Mononuclear cell (primary cell): ENCODE results near the gene FRYL. TPM values are rescaled to one million over a fixed set of nuclear protein-coding genes. Genes with fewer than 3 reads are reported as not detected.
"Not testable (repeated sequence)": the region's sequence is repeated elsewhere in the genome, so short reads cannot be mapped to it uniquely, and the experiment has no call there.

Experiments
- H3K27me3 ChIP-seq: 2 replicates; pipeline ENCODE4 v1.6.0; 2011; ENCODE audit warnings: low read length, control low read depth; ENCODE audit not compliant: insufficient read depth
- H3K4me1 ChIP-seq: 2 replicates; pipeline ENCODE4 v1.5.1; 2011; ENCODE audit warnings: mild to moderate bottlenecking, low read length, control low read depth; ENCODE audit not compliant: insufficient read depth
- H3K4me3 ChIP-seq: 2 replicates; pipeline ENCODE4 v1.5.1; 2011; ENCODE audit warnings: mild to moderate bottlenecking, low read length, moderate library complexity
- H3K9me3 ChIP-seq: 2 replicates; pipeline ENCODE4 v1.5.1; 2011; ENCODE audit warnings: low read depth, mild to moderate bottlenecking, control low read depth, low read length
- total RNA-seq: library from RNA; depleted of rRNA; stranded (reverse); fragments of >200 nt; gene quantifications from one replicate; pipeline ENCODE4 v1.2.3, GENCODE V29; 2012

The FRYL gene
- total RNA-seq, 1 donor: 97.3 TPM

DNA sequence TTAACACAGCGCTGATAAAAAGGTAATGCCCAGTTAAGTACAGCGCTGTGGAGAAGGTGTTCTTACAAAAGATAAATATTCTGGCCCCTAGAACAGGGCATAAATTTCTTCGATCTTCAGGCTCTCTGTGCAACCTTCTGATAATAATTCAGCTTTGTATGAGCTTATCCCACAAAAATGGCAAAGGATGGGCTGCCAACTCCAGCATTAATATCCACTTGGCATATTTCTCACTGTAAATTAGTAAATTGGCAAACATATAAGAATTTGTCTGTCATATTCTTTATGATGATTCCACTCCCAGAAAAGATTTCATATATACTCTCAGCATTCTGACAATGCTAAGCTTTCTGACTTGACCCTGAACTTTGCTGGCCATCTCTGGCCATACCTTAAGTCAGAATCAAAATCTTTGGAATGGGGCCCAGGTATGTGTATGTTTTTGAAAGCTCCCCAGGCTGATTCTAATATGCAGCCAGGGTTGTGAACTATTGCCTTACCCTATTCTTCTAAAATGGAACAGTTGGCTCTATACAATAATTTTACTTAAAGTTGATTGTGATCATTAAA, 134.8 kb downstream of the FRYL start:
- H3K9me3 ChIP-seq: no peaks in the 10 kb centered on the region

DNA sequence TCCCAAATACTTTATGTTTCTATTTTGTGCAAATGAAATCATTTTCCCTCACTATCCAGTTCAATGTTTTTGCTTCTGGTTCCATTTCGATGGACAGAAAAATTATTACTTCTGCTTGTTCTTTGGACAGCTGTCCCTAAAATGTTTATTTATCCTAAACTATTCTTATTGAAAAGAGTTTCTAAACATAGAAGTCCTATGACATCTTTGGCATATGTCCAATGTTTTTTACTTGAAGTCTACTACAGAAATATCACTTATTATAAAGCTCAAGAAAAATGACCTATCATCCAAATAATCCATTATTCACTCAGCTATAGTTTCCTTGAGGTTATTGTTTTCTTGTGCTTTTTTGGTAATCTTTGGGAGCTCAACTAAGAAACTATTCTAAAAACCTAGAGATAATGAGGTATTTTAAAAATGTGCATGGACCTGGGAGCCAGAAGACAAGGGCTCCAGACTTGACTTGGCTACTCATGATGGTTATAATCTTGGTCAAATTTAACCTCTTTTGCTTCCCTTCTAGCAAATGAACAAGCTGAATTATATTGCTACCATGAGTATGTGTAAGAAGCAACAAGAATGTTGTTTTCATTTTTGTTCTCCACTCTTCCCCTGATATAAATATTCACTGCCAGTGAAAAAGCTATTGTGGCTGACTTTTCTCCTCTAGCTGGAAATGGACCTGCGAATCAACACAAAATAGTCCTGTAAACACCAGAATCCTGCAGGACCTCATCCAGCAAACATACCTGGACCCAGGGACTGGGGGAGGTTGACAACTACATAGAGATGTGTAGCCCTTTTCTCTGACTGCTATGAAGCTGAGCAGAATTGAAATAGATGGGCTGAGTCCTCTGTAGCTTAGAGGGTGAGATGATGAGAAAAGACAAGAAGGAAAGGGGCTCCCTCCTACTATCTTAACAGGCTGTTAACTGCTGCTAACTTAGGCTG, 137.4 kb downstream of the FRYL start:
- Histone ChIP-seq H3K27me3 (no peaks in the 10 kb centered on the region), H3K9me3 (no peaks in the 10 kb centered on the region), H3K4me1 (no peaks in the 10 kb centered on the region), H3K4me3 (no peak overlapping the region)

More for the DNA sequence above, 134.8 kb downstream of the FRYL start:
- no peaks in the 10 kb centered on the region for H3K27me3 ChIP-seq
- H3K4me1 ChIP-seq: no peaks in the 10 kb centered on the region
- H3K4me3 ChIP-seq: no peak overlapping the region

DNA sequence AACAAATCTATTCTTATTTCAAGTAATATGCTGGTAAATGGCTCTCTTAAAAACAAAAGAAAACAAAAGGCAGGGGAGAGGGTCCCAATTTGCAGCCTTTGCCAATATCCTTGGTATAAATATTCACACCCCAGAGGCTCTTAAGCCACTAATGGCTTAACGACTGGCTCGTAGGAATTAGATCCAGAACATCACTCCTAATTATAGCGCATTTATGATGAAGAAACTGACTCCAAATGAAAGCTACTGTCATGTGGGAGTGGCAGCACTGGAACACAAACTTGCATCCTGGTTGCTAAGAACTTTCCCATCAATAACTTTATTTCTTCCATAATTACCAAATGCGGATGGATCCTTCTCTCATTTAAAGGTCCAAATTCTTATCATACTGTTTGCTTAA, 138.7 kb downstream of the FRYL start:
- H3K4me1 ChIP-seq: no peaks in the 10 kb centered on the region
- H3K27me3 ChIP-seq: no peaks in the 10 kb centered on the region
- H3K9me3 ChIP-seq: no peaks in the 10 kb centered on the region
- H3K4me3 ChIP-seq: no peak overlapping the region

DNA sequence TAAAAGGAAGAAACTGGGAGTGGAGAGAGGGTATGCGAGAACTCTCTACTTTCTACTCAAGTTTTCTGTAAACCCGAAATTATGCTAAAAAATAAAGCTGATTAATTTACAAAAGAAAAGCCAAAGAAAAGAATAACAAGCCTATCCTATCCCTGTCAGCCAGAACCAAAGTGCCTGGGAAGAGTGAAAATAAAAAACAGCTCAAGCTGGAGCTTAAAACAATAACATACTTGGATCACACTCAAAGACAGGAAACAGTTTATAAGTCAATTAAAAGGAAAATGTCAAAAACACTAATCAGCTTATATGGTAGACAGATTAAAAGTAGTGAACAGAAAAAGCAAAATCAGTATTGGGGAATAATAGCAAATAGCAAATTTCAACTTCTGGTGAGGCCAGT, 139.4 kb downstream of the FRYL start:
- Histone ChIP-seq H3K4me1 (peaks cover under 1% of the 10 kb centered on the region), H3K9me3 (no peaks in the 10 kb centered on the region), H3K4me3 (no peak overlapping the region), H3K27me3 (no peaks in the 10 kb centered on the region)

DNA sequence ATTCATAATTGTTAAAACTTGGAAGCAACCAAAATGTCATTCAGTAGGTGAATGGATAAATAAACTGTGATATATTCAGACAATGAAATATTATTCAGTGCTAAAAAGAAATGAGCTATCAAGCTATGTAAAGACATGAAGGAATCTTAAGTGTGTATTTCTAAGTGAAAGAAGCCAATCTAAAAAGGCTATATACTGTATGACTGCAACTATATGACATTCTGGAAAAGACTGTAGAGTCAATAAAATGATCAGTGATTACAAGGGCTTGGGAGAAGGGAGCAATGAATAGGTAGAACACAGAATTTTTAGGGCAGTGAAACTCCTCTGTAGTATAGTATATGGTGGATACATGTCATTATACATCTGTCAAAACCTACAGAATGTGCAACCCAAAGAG, 139.9 kb downstream of the FRYL start:
- H3K27me3 ChIP-seq: no peaks in the 10 kb centered on the region
- H3K4me1 ChIP-seq: peaks cover 5% of the 10 kb centered on the region
- H3K9me3 ChIP-seq: no peaks in the 10 kb centered on the region
- H3K4me3 ChIP-seq: no peak overlapping the region

DNA sequence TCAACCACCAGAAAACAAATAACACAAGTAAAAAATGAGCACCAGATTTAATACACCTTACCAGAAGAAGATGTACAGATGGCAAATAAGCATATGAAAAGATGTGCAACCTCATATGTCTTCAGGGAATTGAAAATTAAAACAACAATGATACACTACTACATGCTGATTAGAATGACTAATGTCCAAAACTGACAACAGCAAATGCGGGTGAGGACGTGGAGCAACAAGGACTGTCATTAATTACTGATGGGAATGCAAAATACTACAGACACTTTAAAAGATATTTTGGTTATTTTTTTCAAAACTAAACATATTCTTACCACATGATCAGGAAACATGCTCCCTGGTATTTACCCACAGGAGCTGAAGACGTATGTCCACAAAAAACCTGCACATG, 140.3 kb downstream of the FRYL start:
- Histone ChIP-seq H3K9me3 (no peaks in the 10 kb centered on the region), H3K4me3 (no peak overlapping the region), H3K4me1 (peaks cover 10% of the 10 kb centered on the region), H3K27me3 (no peaks in the 10 kb centered on the region)

DNA sequence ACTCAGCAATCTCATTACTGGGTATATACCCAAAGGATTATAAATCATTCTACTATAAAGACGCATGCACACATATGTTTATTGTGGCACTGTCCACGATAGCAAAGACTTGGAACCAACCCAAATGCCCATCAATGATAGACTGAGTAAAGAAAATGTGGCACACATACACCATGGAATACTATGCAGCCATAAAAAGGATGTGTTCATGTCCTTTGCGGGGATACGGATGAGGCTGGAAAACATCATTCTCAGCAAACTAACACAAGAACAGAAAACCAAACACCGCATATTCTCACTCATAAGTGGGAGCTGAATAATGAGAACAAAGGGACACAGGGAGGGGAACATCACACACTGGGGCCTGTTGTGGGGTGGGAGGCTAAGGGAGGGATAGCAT, 141.5 kb downstream of the FRYL start:
- H3K4me3 ChIP-seq, H3K27me3 ChIP-seq, H3K9me3 ChIP-seq: not testable (repeated sequence)
- peaks cover 11% of the 10 kb centered on the region for H3K4me1 ChIP-seq

DNA sequence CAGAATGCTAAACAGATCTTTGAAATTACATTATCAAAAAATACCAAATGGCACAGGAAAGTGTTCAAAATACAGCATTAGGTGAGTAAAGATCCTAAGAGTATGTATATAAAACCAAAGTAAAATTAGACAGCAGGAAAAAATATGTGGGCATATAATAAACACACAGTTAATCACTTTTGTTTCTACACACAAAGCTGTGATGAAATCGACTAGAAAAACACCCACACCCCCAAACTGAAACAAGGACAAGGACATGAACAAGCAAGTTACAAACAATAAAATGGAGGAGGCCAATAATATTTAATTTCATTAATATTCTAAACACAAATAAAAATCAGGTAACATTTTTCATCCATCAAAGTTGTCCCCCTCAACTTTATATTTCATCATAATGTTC, 143.2 kb downstream of the FRYL start:
- Histone ChIP-seq H3K27me3 (no peaks in the 10 kb centered on the region), H3K4me3 (no peak overlapping the region), H3K9me3 (no peaks in the 10 kb centered on the region), H3K4me1 (peaks cover 13% of the 10 kb centered on the region)

DNA sequence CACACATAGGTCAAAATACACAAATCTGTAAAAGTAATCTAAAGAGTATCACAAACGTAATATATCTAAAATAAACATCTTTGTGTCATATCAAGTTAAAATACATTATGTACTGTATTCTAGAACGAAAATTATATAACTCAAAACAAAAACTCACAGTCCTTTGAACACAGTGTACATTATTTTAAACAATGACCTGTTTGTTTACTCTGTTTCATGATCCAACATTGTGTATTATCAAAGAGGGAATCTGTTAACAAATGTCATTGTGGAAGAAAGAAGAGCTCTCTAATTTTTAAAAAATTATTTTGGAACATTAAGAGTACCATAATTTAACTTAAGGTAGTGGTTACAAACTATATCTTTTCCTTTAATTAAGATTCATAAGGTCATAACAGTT, 144.1 kb downstream of the FRYL start:
- H3K4me1 ChIP-seq: peaks cover 13% of the 10 kb centered on the region
- no peaks in the 10 kb centered on the region for H3K27me3 ChIP-seq
- H3K4me3 ChIP-seq: no peak overlapping the region
- no peaks in the 10 kb centered on the region for H3K9me3 ChIP-seq

DNA sequence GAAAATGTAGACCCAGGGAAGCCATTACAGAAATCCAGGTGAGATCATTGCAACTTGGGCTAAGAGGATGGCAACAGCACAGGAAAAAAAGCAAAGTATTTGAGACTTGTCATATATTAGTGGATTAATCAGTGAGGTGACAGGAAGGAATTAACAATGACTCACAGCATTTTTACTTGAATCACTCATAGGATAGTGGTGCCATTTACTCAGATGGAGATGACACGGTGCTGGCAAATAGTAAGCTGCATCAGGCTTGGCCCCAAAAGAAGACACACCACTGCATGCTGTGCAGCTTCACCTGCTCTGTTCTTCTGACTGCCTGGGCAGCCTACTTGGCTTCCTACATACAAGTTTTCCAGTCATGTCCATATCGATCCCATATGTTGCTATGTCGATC, 144.8 kb downstream of the FRYL start:
- no peaks in the 10 kb centered on the region for H3K9me3 ChIP-seq
- peaks cover 13% of the 10 kb centered on the region for H3K4me1 ChIP-seq
- no peak overlapping the region for H3K4me3 ChIP-seq
- H3K27me3 ChIP-seq: no peaks in the 10 kb centered on the region

DNA sequence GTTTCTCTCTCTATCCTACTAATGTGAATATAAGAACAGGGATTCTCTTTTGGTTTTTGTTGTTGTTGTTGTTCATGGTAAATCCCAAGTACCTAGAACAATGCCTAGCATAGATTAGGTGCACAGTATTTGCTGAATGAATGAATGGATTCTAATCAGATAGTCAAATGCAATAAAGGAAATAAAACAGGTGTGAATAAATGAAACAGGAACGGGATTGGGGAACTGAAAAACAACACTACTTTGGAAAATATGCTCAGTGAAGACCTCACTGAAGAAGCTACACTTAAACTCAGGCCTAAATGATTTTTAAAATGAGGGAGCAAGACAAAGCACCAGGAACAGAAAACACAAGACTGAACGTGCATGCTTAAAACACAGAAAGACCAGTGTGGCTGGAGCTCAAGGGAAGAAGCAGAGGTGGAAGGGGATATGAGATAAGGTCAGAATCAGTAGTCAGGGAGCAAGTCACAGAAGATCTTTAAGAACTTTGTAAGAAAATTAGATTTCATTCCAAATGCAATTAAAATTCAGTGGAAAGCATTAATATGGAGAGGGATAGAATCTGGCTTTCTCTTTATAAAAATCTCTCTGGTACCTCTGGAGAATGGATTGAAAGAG, 145.3 kb downstream of the FRYL start:
- Histone ChIP-seq H3K9me3 (no peaks in the 10 kb centered on the region), H3K4me3 (no peak overlapping the region), H3K4me1 (peaks cover 13% of the 10 kb centered on the region), H3K27me3 (no peaks in the 10 kb centered on the region)

DNA sequence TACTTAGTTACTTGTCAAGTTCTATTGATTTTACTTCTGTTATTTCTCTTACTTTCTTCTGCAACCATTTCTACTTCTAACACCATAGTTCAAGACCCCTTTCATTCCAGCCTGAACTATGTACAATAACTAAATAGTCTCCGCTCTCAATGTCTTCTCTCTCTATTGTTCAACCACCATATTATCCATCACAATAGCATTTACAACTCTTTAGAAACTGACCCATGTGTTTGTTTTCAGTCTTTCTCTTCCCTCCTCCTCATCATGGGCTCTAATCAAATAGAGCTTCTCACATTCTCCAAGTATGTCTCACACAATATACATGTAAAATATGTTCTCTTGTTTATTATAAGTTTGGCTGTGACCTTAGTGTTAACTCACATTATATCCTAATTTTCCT, 146.4 kb downstream of the FRYL start:
- Histone ChIP-seq H3K27me3 (no peaks in the 10 kb centered on the region), H3K9me3 (no peaks in the 10 kb centered on the region)

DNA sequence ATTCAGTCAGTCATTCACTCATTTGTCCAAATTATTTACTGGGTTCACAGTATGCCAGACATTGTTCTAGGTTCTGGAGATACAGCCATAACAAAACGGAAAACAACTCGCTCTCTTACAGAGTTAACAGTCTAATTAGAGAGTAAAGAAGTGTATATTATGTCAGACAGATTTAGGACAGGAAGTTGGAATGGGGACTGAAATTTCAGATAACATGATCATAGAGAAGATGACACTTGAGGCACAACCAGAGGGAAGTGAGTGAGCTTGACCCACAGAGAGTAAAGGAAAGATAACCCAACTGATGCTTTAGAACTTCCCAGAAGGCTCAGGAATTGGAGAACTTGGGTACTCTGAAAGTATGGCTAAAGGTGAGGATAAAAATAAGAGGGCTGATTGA, 150.6 kb downstream of the FRYL start:
- Histone ChIP-seq H3K9me3 (no peaks in the 10 kb centered on the region), H3K4me1 (peaks cover 3% of the 10 kb centered on the region), H3K4me3 (no peak overlapping the region), H3K27me3 (no peaks in the 10 kb centered on the region)

More for the DNA sequence above, 146.4 kb downstream of the FRYL start:
- Histone ChIP-seq H3K4me1 (peaks cover 13% of the 10 kb centered on the region), H3K4me3 (no peak overlapping the region)

DNA sequence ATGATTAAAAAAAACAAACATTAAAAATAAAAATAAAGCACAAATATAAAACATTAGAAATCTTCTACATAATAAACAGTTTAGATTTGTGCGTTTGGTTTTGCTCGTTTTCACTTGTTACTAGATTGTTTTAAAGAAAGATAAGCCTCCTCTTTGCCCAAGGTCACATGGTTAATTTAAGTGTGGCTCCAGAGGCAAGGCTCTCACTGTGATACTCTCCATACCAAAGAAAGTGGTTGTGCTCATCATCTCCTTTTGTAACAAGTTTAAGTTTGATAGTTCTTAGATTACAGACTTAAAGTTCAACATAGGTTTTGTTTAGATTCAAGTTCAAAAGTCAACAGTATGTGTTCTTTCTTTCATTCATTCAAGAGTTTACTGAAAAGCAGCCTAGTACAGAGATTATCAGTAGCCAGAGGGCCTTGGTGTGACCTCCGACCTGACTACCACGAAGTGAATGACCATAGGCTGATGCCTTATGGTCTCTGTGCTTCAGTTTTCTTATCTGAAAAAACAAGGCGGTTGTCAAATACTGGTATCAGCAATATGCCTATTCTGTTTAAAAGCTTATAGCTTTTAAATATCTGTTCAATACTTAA, 156.8 kb downstream of the FRYL start:
- Histone ChIP-seq H3K27me3 (no peaks in the 10 kb centered on the region), H3K9me3 (no peaks in the 10 kb centered on the region), H3K4me3 (no peak overlapping the region), H3K4me1 (no peaks in the 10 kb centered on the region)

DNA sequence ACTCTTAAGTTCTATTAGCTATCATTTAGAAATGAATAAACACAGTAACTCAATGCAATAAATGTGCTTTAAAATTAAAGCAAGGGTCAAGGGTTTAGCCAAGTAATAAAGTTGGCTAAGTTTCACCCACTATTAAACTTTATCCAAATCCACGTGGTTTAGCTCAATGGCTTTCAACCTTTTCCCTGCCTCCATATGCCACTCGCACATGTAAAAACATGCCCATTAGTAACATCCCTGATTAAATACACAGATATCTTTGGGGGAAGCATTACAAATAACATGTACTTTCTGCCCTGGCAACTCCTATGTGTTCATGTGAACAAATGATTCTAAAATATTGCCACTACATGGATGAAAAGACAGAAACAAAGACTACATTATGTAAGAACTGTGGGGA, 159.2 kb downstream of the FRYL start:
- H3K4me3 ChIP-seq: no peak overlapping the region
- H3K27me3 ChIP-seq: no peaks in the 10 kb centered on the region
- no peaks in the 10 kb centered on the region for H3K9me3 ChIP-seq
- no peaks in the 10 kb centered on the region for H3K4me1 ChIP-seq
